CD4-positive, CD25-positive, alpha-beta regulatory T cell (primary cell): ENCODE results near the gene ELOA. TPM values are rescaled to one million over a fixed set of nuclear protein-coding genes. Genes with fewer than 3 reads are reported as not detected.
A peak's percentile ranks its signal among the peaks of the same experiment; 100 is the strongest.

Experiments used
- ATAC-seq, 2 donors: fragments of 150-1000 bp; cut with Tn5 transposase; one replicate each; pipeline ENCODE4 v1.10.0; 2021; ENCODE audit warnings: low read depth in 2 of 2, moderate number of reproducible peaks in 2 of 2, moderate library complexity in 1 of 2
- DNase-seq, 3 donors: peaks; one replicate each; pipeline versions ENCODE4 v3.0.0 to v3.0.0-alpha.2; 2012 to 2022; ENCODE audit warnings: mixed read lengths in 1 of 3
- H3K27ac ChIP-seq: one replicate; pipeline ENCODE4 v1.7.0; 2013; ENCODE audit warnings: mild to moderate bottlenecking, low read length; ENCODE audit not compliant: insufficient read depth, poor library complexity, severe bottlenecking
- H3K27me3 ChIP-seq: one replicate; pipeline ENCODE4 v1.7.0; 2013; ENCODE audit warnings: low read length; ENCODE audit not compliant: control insufficient read depth, insufficient read depth
- H3K36me3 ChIP-seq: one replicate; pipeline ENCODE4 v1.7.0; 2013; ENCODE audit warnings: mild to moderate bottlenecking, low read length, moderate library complexity; ENCODE audit not compliant: control insufficient read depth, insufficient read depth
- H3K4me1 ChIP-seq: 2 replicates; pipeline ENCODE4 v1.7.0; 2013; ENCODE audit warnings: mild to moderate bottlenecking, low read length; ENCODE audit not compliant: insufficient read depth, control insufficient read depth, poor library complexity, severe bottlenecking
- H3K4me3 ChIP-seq: one replicate; pipeline ENCODE4 v1.7.0; 2013; ENCODE audit warnings: low read depth, mild to moderate bottlenecking, low read length, moderate library complexity
- H3K9me3 ChIP-seq, 2 experiments: 1 replicate in 1 of 2; 2 replicates in 1 of 2; pipeline ENCODE4 v1.7.0; 2013; ENCODE audit warnings: low read length in 2 of 2, mild to moderate bottlenecking in 1 of 2, moderate library complexity in 1 of 2; ENCODE audit not compliant: control insufficient read depth in 2 of 2
- H3K27ac Mint-ChIP-seq, 3 donors: one replicate each; pipeline ENCODE4 v1.8.0; 2020 to 2022; ENCODE audit warnings: mild to moderate bottlenecking in 3 of 3, mixed read lengths in 3 of 3, moderate library complexity in 2 of 3
- H3K27me3 Mint-ChIP-seq: one replicate; pipeline ENCODE4 v1.8.0; 2022; ENCODE audit warnings: mild to moderate bottlenecking, mixed read lengths
- H3K36me3 Mint-ChIP-seq: one replicate; pipeline ENCODE4 v1.8.0; 2020; ENCODE audit warnings: mixed read lengths
- H3K4me1 Mint-ChIP-seq, 4 donors: one replicate each; pipeline ENCODE4 v1.8.0; 2020 to 2022; ENCODE audit warnings: mixed read lengths in 4 of 4, mild to moderate bottlenecking in 1 of 4
- H3K4me3 Mint-ChIP-seq, 4 donors: one replicate each; pipeline ENCODE4 v1.8.0; 2020 to 2022; ENCODE audit warnings: mild to moderate bottlenecking in 4 of 4, mixed read lengths in 4 of 4, moderate library complexity in 3 of 4
- H3K9me3 Mint-ChIP-seq, 7 donors: one replicate each; pipeline ENCODE4 v1.8.0; 2020 to 2022; ENCODE audit warnings: mixed read lengths in 7 of 7, mild to moderate bottlenecking in 3 of 7, moderate library complexity in 2 of 7
- polyA plus RNA-seq, 4 donors: library from polyadenylated mRNA; unstranded; fragments of 300-500 nt; fragmentation: Illumina TruSeq; gene quantifications; one replicate each; pipeline ENCODE4 v1.2.3, GENCODE V29; 2021
- total RNA-seq: library from RNA; stranded (reverse); gene quantifications from one replicate; pipeline ENCODE4 v1.2.3, GENCODE V29; 2022

ELOA gene
- total and polyA plus RNA-seq, 5 donors from 2014 or later = 22.6 to 42.0 (median 34.3) TPM

DNA sequence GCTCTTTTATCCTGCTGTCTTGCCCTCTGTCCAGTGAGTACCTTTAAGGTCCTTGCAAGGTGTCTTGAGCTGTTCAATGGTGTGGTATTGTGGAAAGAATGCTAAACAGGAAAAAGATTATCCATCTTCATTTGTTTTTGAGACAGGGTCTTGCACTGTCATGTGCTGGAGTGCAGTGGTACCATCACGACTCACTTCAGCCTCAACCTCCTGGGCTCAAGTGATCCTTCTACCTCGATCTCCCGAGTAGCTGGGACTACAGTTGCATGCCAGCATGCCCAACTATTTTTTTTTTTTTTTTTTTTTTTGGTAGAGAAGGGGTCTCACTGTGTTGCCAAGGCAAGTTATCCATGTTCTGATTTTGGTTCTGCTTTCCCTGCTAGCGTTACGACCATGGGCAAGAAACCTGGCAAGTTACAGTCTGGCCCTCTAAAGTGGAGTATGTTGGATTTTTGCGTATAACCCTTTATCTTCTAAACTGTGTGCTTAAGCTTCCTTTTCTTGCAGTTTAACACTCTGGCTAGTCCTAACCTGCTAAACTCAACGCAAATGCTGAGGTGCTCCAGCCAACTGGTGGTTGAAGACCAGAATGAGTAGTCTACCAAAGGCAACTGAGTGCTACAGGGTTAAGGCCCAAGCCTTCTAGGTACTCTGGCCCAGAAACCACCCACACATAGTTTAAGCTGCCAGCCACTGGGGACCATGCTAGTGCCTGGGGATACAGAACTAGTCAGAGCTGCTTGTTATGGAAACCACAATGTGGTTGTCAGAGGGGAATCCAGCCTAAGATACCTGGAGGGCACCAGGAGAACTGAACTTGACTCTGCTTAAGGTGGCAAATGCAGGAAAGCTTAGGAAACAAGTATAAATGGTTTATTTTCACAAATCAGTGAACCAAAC lies 43.7 kb upstream of the ELOA start:
- H3K9me3 Mint-ChIP-seq = no peaks in the 10 kb centered on the region
- peaks cover 46% of the 10 kb centered on the region for H3K36me3 Mint-ChIP-seq
- peaks cover 4 to 49% (median 36%) of the 10 kb centered on the region in 4 donors for H3K4me1 Mint-ChIP-seq
- H3K4me3 ChIP-seq = no peak overlapping the region
- peaks cover 86% of the 10 kb centered on the region for H3K36me3 ChIP-seq
- peaks cover 5% of the 10 kb centered on the region for H3K27me3 Mint-ChIP-seq
- H3K27ac Mint-ChIP-seq = peak overlapping the region in 1 of 3 donors; percentile 42
- H3K9me3 ChIP-seq = no peaks in the 10 kb centered on the region
- no peaks in the 10 kb centered on the region for H3K27me3 ChIP-seq
- H3K4me3 Mint-ChIP-seq = no peak overlapping the region
- no peak for DNase-seq
- H3K27ac ChIP-seq = no peak overlapping the region
- ATAC-seq = peak in 1 of 2 donors; percentile 28
- peaks cover 7% of the 10 kb centered on the region for H3K4me1 ChIP-seq

DNA sequence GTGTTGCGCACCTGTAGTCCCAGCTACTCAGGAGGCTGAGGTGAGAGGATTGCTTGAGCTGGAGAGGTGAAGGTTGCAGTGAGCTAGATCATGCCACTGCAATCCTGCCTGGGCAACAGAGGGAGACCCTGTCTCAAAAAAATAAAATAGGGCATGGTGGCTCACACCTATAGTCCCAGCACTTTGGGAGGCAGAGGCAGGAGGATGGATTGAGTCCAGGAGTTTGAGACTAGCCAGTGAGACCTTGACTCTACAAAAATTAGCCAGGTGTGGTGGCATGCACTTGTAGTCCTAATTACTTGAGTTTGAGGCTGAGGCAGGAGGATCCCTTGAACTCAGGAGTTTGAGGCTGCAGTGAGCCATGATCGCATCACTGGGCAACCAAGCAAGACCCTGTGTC lies 42.0 kb upstream of the ELOA start:
- Histone ChIP-seq H3K27ac (no peak overlapping the region), H3K4me1 (no peaks in the 10 kb centered on the region), H3K36me3 (peaks cover 77% of the 10 kb centered on the region), H3K9me3 (no peaks in the 10 kb centered on the region), H3K27me3 (no peaks in the 10 kb centered on the region), H3K4me3 (no peak overlapping the region)
- Mint-ChIP-seq H3K4me3 (no peak overlapping the region), H3K4me1 (peaks cover 4 to 32% (median 19%) of the 10 kb centered on the region in 4 donors), H3K27ac (peak overlapping the region in 1 of 3 donors; percentile 35), H3K9me3 (no peaks in the 10 kb centered on the region), H3K27me3 (peaks cover 3% of the 10 kb centered on the region), H3K36me3 (peaks cover 39% of the 10 kb centered on the region)
- ATAC-seq (no peak), DNase-seq (no peak)

DNA sequence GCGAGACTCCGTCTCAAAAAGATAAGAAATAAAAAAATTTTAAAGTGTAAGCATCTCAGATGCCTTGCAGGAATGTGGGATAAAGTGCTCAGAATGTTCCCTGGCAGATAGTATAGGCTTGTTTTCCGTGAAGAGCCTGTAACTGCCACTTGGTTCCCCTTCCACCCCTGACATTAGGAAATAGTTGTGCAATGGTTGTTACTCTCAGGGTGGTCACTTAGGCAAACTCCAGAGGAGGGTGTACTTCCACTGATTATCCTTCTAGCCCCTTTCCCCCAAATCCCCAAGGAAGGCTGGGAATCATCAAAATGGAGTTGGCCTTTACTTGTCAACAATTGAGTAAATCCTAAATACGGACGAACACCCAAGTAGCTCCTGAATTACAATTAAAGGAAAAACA lies 41.3 kb upstream of the ELOA start:
- H3K27ac ChIP-seq = no peak overlapping the region
- Mint-ChIP-seq H3K4me3 (no peak overlapping the region), H3K4me1 (peaks cover 4 to 26% (median 14%) of the 10 kb centered on the region in 4 donors), H3K27me3 (no peaks in the 10 kb centered on the region), H3K9me3 (no peaks in the 10 kb centered on the region), H3K36me3 (peaks cover 32% of the 10 kb centered on the region), H3K27ac (no peak overlapping the region)
- ATAC-seq = no peak
- H3K27me3 ChIP-seq = no peaks in the 10 kb centered on the region
- H3K4me1 ChIP-seq = no peaks in the 10 kb centered on the region
- H3K4me3 ChIP-seq = no peak overlapping the region
- no peak for DNase-seq
- peaks cover 71% of the 10 kb centered on the region for H3K36me3 ChIP-seq
- no peaks in the 10 kb centered on the region for H3K9me3 ChIP-seq

DNA sequence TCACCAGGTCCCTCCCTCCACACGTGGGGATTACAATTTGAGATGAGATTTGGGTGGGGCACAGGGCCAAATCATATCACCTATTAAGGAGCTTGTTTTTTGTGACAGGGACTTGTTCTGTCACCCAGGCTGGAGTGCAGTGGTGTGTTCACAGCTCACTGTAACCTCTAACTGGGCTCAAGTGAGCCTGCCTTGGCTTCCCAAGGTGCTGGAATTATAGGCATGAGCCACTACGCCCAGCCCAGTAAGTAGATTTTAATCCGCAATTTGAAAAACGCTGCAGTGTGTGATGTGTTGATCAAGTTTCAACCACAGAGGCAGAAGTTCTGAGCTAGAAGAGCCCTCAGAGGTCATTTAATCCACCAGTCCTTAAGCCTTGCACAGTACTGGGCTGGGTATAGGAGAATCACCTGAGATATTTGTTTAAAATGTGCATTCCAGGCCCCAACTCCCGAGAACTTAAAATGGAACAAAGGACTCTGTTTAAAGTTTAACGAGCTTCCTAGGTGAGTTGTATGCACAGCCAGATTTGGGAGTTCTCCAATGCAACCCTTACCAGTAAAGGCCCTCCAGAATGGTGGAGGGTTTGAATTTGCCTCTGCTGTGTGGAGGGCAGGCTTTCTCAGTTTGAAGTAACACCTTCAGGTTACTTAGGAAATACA lies 38.3 kb upstream of the ELOA start:
- H3K9me3 ChIP-seq = no peaks in the 10 kb centered on the region
- no peak for ATAC-seq
- Mint-ChIP-seq H3K27me3 (no peaks in the 10 kb centered on the region), H3K27ac (no peak overlapping the region), H3K9me3 (no peaks in the 10 kb centered on the region), H3K36me3 (peaks cover 27% of the 10 kb centered on the region), H3K4me3 (no peak overlapping the region), H3K4me1 (peaks cover 4 to 15% (median 8%) of the 10 kb centered on the region in 4 donors)
- no peaks in the 10 kb centered on the region for H3K4me1 ChIP-seq
- H3K4me3 ChIP-seq = no peak overlapping the region
- peaks cover 41% of the 10 kb centered on the region for H3K36me3 ChIP-seq
- no peak for DNase-seq
- no peaks in the 10 kb centered on the region for H3K27me3 ChIP-seq
- no peak overlapping the region for H3K27ac ChIP-seq

DNA sequence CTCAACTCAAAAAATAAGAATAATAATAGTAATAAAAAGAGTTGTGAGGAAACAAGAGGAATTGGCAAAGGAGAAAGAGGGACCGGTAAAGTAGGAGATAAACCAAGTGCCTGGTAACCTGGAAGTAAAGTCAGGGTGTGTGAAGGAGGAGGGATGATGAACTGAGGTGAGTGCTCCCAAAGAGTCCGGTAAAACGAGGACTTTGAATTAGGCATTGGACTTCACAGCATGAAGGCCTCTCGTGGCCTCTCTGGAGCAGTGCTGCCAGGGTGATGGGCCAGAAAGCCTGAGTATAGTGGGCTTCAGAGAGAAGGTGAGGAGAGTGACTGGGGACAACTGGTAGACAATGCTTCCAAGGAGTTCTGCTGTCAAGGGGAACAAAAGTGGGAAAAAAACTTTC lies 34.0 kb upstream of the ELOA start:
- DNase-seq (no peak), ATAC-seq (no peak)
- Histone ChIP-seq H3K27ac (no peak overlapping the region), H3K36me3 (peaks cover 11% of the 10 kb centered on the region), H3K9me3 (no peaks in the 10 kb centered on the region), H3K4me3 (no peak overlapping the region), H3K27me3 (no peaks in the 10 kb centered on the region), H3K4me1 (no peaks in the 10 kb centered on the region)
- Mint-ChIP-seq H3K4me1 (peaks cover 0 to 11% (median 5%) of the 10 kb centered on the region in 4 donors), H3K27me3 (no peaks in the 10 kb centered on the region), H3K9me3 (no peaks in the 10 kb centered on the region), H3K36me3 (peaks cover 14% of the 10 kb centered on the region), H3K27ac (peak overlapping the region; percentile 5 to 38 (median 9)), H3K4me3 (no peak overlapping the region)

DNA sequence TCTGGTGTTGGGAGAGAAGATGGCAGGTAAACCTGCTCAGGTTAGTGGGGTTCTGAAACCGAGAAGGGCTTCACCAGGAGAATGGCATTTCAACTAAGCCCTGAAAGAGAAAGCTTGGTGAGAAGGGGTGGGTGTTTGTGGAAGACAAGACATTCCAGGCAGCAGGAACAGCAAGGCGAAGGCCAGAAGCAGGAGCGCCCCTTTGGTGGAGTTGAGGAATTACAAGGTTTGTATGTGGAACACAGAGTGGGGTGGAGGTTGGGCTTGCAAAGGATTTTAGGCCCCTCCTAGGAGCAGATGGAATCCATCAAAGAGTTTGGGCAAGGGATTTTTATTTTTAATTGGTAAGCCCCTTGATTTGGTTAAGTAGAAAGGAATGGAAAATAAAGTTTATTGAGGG lies 24.8 kb upstream of the ELOA start:
- Mint-ChIP-seq H3K36me3 (peaks cover 4% of the 10 kb centered on the region), H3K4me1 (peaks cover 0 to 17% (median 6%) of the 10 kb centered on the region in 4 donors), H3K27me3 (no peaks in the 10 kb centered on the region), H3K4me3 (no peak overlapping the region), H3K9me3 (no peaks in the 10 kb centered on the region), H3K27ac (no peak overlapping the region)
- DNase-seq = no peak
- no peak overlapping the region for H3K4me3 ChIP-seq
- H3K4me1 ChIP-seq = peaks cover 3% of the 10 kb centered on the region
- no peaks in the 10 kb centered on the region for H3K27me3 ChIP-seq
- no peaks in the 10 kb centered on the region for H3K9me3 ChIP-seq
- no peak for ATAC-seq
- H3K36me3 ChIP-seq = no peaks in the 10 kb centered on the region
- H3K27ac ChIP-seq = no peak overlapping the region

DNA sequence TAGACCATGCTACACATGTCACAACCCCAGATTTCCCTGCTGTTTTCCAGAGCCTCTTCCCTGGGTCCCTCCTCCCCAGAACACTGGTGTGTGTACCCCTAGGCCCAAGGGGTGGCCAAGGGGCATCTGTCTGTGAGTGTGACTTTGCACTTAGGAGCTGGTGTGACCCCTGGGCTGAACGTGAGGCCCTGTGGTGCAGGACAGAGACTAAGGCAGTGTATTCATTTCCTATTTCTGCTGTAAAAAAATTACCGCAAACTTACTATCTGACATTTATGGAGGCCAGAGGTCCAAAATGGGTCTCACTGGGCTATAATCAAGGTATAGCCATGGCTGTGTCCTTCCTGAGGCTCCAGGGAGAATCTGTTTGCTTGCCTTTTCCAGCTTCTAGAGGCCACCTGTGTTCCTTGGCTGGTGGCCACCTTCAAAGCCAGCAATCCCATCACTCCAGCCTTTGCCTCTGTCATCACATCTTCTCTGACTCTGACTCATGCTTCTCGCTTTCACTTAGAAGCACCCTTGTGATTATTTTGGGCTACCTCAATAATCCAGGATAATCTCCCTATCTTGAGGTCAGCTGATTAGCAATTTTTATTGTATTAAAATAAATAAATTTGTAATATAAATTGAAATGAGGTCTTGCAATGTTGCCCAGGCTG lies 24.0 kb upstream of the ELOA start:
- Histone ChIP-seq H3K27ac (no peak overlapping the region), H3K4me3 (no peak overlapping the region), H3K36me3 (no peaks in the 10 kb centered on the region), H3K27me3 (no peaks in the 10 kb centered on the region), H3K9me3 (no peaks in the 10 kb centered on the region), H3K4me1 (peaks cover 3% of the 10 kb centered on the region)
- Mint-ChIP-seq H3K27me3 (no peaks in the 10 kb centered on the region), H3K4me1 (peaks cover 0 to 17% (median 6%) of the 10 kb centered on the region in 4 donors), H3K4me3 (no peak overlapping the region), H3K36me3 (peaks cover 4% of the 10 kb centered on the region), H3K27ac (peak overlapping the region in 1 of 3 donors; percentile 70), H3K9me3 (no peaks in the 10 kb centered on the region)
- ATAC-seq (no peak), DNase-seq (no peak)
